Osteocyte (in vitro differentiated cells): ENCODE results near the gene SRSF2. TPM values are rescaled to one million over a fixed set of nuclear protein-coding genes. Genes with fewer than 3 reads are reported as not detected.
A peak's percentile ranks its signal among the peaks of the same experiment; 100 is the strongest.

ENCODE experiments used
- DNase-seq: peaks from one replicate; pipeline ENCODE4 v3.0.0; 2021; ENCODE audit warnings: mixed read lengths; ENCODE audit not compliant: unreplicated experiment; ENCODE audit errors: extremely low spot score
- H3K27ac Mint-ChIP-seq: one replicate; pipeline ENCODE4 v1.8.0; 2021; ENCODE audit warnings: mild to moderate bottlenecking, mixed read lengths; ENCODE audit not compliant: unreplicated experiment
- H3K27me3 Mint-ChIP-seq: one replicate; pipeline ENCODE4 v1.8.0; 2021; ENCODE audit warnings: mixed read lengths; ENCODE audit not compliant: unreplicated experiment
- H3K36me3 Mint-ChIP-seq: one replicate; pipeline ENCODE4 v1.8.0; 2021; ENCODE audit warnings: mixed read lengths; ENCODE audit not compliant: unreplicated experiment
- H3K4me1 Mint-ChIP-seq: one replicate; pipeline ENCODE4 v1.8.0; 2021; ENCODE audit warnings: mixed read lengths; ENCODE audit not compliant: unreplicated experiment
- H3K4me3 Mint-ChIP-seq: one replicate; pipeline ENCODE4 v1.8.0; 2021; ENCODE audit warnings: mild to moderate bottlenecking, moderate library complexity, mixed read lengths; ENCODE audit not compliant: unreplicated experiment
- H3K9me3 Mint-ChIP-seq: one replicate; pipeline ENCODE4 v1.8.0; 2021; ENCODE audit warnings: mixed read lengths; ENCODE audit not compliant: unreplicated experiment
- CTCF ChIP-seq: fragments of 200-600 bp; sonication (generic); IDR thresholded peaks from 2 replicates; pipeline ENCODE4 v1.5.0; 2021; ENCODE audit warnings: antibody characterized with exemption, mild to moderate bottlenecking, moderate library complexity
- total RNA-seq: library from RNA; stranded (reverse); gene quantifications from 2 replicates; pipeline ENCODE4 v1.2.1, GENCODE V29; 2021

The SRSF2 gene
- total RNA-seq, 1 donor from 2014 or later: 137 TPM

GRCh38 chr17:76718516-76718915 lies 18.6 kb downstream of the SRSF2 start:
- Mint-ChIP-seq H3K27me3 (no peaks in the 10 kb centered on the region), H3K27ac (no peak overlapping the region), H3K36me3 (peaks cover 49% of the 10 kb centered on the region), H3K9me3 (no peaks in the 10 kb centered on the region), H3K4me1 (peaks cover 18% of the 10 kb centered on the region), H3K4me3 (no peak overlapping the region)
- TF ChIP-seq CTCF: no peak
- no peak for DNase-seq

- Mint-ChIP-seq H3K27ac (peak overlapping the region; percentile 50), H3K36me3 (peaks cover 45% of the 10 kb centered on the region)
Observed at GRCh38 chr17:76716839-76717215, 20.3 kb downstream of the SRSF2 start.

GRCh38 chr17:76716146-76716838 lies 20.8 kb downstream of the SRSF2 start:
- H3K27ac Mint-ChIP-seq: peak overlapping the region; percentile 59
- no peak for TF ChIP-seq CTCF
- H3K27me3 Mint-ChIP-seq: no peaks in the 10 kb centered on the region
- no peak for DNase-seq
- H3K4me1 Mint-ChIP-seq: peaks cover 26% of the 10 kb centered on the region
- H3K4me3 Mint-ChIP-seq: no peak overlapping the region
- H3K36me3 Mint-ChIP-seq: peaks cover 40% of the 10 kb centered on the region
- H3K9me3 Mint-ChIP-seq: no peaks in the 10 kb centered on the region

More at GRCh38 chr17:76716839-76717215, 20.3 kb downstream of the SRSF2 start:
- Mint-ChIP-seq H3K4me3 (no peak overlapping the region), H3K9me3 (no peaks in the 10 kb centered on the region), H3K27me3 (no peaks in the 10 kb centered on the region), H3K4me1 (peaks cover 20% of the 10 kb centered on the region)
- DNase-seq: no peak
- no peak for TF ChIP-seq CTCF

GRCh38 chr17:76715496-76715830 lies 21.7 kb downstream of the SRSF2 start:
- no peak for TF ChIP-seq CTCF
- Mint-ChIP-seq H3K4me3 (no peak overlapping the region), H3K27ac (no peak overlapping the region), H3K4me1 (peaks cover 29% of the 10 kb centered on the region), H3K36me3 (peaks cover 34% of the 10 kb centered on the region), H3K27me3 (no peaks in the 10 kb centered on the region), H3K9me3 (no peaks in the 10 kb centered on the region)
- DNase-seq: no peak

- H3K27ac Mint-ChIP-seq: peak overlapping the region; percentile 69
- H3K27me3 Mint-ChIP-seq: no peaks in the 10 kb centered on the region
- H3K9me3 Mint-ChIP-seq: no peaks in the 10 kb centered on the region
- peaks cover 29% of the 10 kb centered on the region for H3K4me1 Mint-ChIP-seq
- H3K4me3 Mint-ChIP-seq: no peak overlapping the region
- peak; percentile 88 for TF ChIP-seq CTCF
- peaks cover 30% of the 10 kb centered on the region for H3K36me3 Mint-ChIP-seq
- DNase-seq: peak; percentile 90
Observed at GRCh38 chr17:76714822-76715495, 22.2 kb downstream of the SRSF2 start.
